Activated T-helper 2 cell treated with anti-CD3 and anti-CD28 coated beads, Interferon-gamma antibody, Interleukin-2, Interleukin-4, amounts not matched to agents 10 μg/mL and 5 μg/mL and 100 μg/mL, durations not matched to agents 14 hours and 24 hours and 36 hours (primary cell): ENCODE measurements around the gene PPARA. TPM values are rescaled to one million over a fixed set of nuclear protein-coding genes. Genes with fewer than 3 reads are reported as not detected.
A peak's percentile ranks its signal among the peaks of the same experiment; 100 is the strongest.

ENCODE experiments used
- DNase-seq: peaks from one replicate; pipeline ENCODE4 v3.0.0; 2021; ENCODE audit warnings: low spot score
- H3K27ac Mint-ChIP-seq: one replicate; pipeline ENCODE4 v1.8.0; 2021; ENCODE audit warnings: mixed read lengths
- H3K27me3 Mint-ChIP-seq: one replicate; pipeline ENCODE4 v1.8.0; 2021; ENCODE audit warnings: low read depth, mixed read lengths
- H3K36me3 Mint-ChIP-seq: one replicate; pipeline ENCODE4 v1.8.0; 2021; ENCODE audit warnings: low read depth, mixed read lengths
- H3K4me1 Mint-ChIP-seq: one replicate; pipeline ENCODE4 v1.8.0; 2021; ENCODE audit warnings: low read depth, mixed read lengths
- H3K4me3 Mint-ChIP-seq: one replicate; pipeline ENCODE4 v1.8.0; 2021; ENCODE audit warnings: low read depth, mild to moderate bottlenecking, moderate library complexity, mixed read lengths
- H3K9me3 Mint-ChIP-seq: one replicate; pipeline ENCODE4 v1.8.0; 2021; ENCODE audit warnings: mixed read lengths
- intact Hi-C: fragments of 100-400 bp; cut with micrococcal nuclease; formaldehyde crosslinking; loops from one replicate; pipeline ENCODE4 v1.15.1; 2023
- total RNA-seq: library from RNA; stranded (reverse); gene quantifications from 2 replicates; pipeline ENCODE4 v1.2.3, GENCODE V29; 2022

The PPARA gene
- total RNA-seq, 1 donor from 2014 or later: 14.0 TPM

DNA sequence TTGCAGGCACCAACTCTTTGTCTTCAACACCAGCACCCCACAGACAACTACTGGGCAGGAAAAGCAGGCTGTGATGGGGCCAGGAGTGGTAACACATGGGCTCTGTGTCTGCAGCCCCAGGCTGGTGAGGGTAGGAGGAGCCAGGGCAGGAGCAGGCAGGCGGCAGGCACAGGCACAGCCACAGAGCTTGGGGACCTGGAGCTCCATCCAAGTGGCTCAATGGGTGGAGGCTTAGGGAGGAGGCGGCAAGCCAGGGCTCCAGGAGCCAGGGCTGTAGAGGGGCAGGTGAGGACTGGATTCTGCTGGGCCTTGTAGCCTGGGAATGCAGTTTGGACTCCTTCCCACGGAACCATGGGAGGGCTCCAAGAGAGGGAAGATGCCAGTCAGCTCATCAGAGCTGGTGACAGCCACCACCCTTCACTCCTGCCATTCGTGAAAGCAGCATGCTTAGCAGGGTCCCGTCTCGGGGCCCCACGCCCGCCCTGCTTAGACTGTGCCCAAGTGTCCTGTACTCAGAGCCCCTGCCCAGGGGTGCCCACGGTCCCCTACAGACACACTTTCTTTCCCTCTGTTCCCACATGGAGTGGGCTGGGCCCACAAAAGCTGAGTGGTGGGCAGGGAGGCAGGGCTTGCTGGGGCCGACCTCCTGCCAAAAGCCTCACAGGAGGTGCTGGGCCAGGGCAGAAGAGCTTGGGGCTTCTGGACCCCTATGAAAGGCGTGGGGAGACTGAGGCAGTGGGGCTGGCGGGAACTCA lies 129.9 kb downstream of the PPARA start:
- Mint-ChIP-seq H3K9me3 (peaks cover 4% of the 10 kb centered on the region), H3K4me3 (no peak overlapping the region)
- intact Hi-C loops: no loop called here

GRCh38 chr22:46280999-46281623 lies 130.8 kb downstream of the PPARA start:
- Mint-ChIP-seq H3K9me3 (no peaks in the 10 kb centered on the region), H3K27ac (no peak overlapping the region), H3K36me3 (peaks cover 36% of the 10 kb centered on the region), H3K4me1 (peaks cover 2% of the 10 kb centered on the region), H3K27me3 (no peaks in the 10 kb centered on the region), H3K4me3 (no peak overlapping the region)
- DNase-seq: no peak
- intact Hi-C loops: no loop called here

More for the DNA sequence above, 129.9 kb downstream of the PPARA start:
- no peak overlapping the region for H3K27ac Mint-ChIP-seq
- H3K36me3 Mint-ChIP-seq: peaks cover 37% of the 10 kb centered on the region
- H3K27me3 Mint-ChIP-seq: no peaks in the 10 kb centered on the region
- no peak for DNase-seq
- peaks cover 2% of the 10 kb centered on the region for H3K4me1 Mint-ChIP-seq

GRCh38 chr22:46281866-46282678 lies 131.7 kb downstream of the PPARA start:
- intact Hi-C loops: no loop called here
- no peaks in the 10 kb centered on the region for H3K9me3 Mint-ChIP-seq
- H3K4me1 Mint-ChIP-seq: peaks cover under 1% of the 10 kb centered on the region
- no peak overlapping the region for H3K4me3 Mint-ChIP-seq
- no peak overlapping the region for H3K27ac Mint-ChIP-seq
- H3K36me3 Mint-ChIP-seq: peaks cover 33% of the 10 kb centered on the region
- DNase-seq: no peak
- H3K27me3 Mint-ChIP-seq: no peaks in the 10 kb centered on the region

DNA sequence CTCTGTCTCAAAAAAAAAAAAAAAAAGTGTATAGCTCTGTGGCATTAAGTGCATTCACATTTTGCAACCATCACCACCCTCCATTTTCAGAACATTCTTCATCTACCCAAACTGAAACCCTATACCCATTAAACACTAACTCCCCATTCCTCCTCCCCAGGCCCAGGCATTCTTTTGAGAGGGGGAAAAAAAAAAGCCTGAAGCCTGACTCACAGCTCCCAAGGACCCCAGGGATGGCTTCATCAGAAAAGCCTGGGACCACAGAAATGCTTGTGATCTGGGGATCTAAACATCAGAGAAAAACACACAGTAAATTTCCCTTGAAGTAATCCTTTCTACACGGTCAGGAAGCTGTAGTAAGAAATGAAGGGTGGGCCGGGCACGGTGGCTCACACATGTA lies 135.7 kb downstream of the PPARA start:
- Mint-ChIP-seq H3K27me3 (no peaks in the 10 kb centered on the region), H3K9me3 (no peaks in the 10 kb centered on the region), H3K4me1 (peaks cover 2% of the 10 kb centered on the region), H3K36me3 (peaks cover 43% of the 10 kb centered on the region), H3K4me3 (no peak overlapping the region), H3K27ac (no peak overlapping the region)
- intact Hi-C loops: no loop called here
- DNase-seq: no peak

GRCh38 chr22:46286941-46287872 lies 136.9 kb downstream of the PPARA start:
- no peak for DNase-seq
- Mint-ChIP-seq H3K9me3 (no peaks in the 10 kb centered on the region), H3K4me3 (peak overlapping the region; percentile 73), H3K36me3 (peaks cover 39% of the 10 kb centered on the region), H3K27me3 (no peaks in the 10 kb centered on the region), H3K4me1 (peaks cover 2% of the 10 kb centered on the region), H3K27ac (peak overlapping the region; percentile 65)
- intact Hi-C loops: no loop called here

DNA sequence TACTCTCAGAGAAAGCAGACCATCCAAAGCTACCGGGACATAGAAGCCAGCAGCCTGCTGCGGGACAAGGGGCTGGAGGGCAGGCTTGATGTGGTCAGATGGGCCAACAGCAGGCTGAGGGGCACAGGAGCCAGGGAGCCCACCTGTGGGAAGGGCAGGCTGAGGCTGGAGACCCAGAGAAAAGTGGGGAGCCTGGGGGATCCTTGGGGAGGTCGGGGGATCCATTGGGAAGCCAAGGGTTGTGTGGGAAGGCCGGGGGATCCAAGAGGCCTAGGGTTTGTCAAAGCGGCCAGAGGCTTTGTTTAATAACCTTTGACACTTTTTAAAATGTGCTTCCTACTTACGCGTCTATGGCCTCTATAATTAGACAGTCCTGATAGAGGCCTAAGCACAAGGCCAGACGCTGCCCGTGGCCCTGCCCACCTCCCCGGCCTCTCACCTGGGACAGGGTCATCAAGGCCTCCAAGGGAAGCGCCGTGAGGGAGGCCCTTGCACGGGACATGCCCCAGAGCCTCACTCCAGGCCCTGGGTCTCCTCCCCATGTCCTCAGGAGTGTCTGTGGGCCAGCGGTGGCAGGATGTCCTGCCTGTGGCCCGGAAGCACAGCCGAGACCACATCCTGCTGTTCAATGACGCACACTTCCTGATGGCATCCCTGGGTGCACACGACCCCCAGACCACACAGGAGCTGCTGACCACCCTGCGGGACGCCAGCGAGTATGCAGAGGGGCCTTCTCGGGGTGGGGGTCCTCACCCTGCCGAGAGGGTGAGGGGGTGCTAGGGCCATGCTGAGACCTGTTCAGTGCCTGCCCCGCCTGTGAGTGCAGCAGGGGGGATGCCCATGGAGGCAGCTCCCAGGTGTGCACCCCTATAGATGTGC lies 137.8 kb downstream of the PPARA start:
- peak overlapping the region; percentile 65 for H3K27ac Mint-ChIP-seq
- no peaks in the 10 kb centered on the region for H3K9me3 Mint-ChIP-seq
- DNase-seq: peak; percentile 25
- intact Hi-C loops: no loop called here
- peaks cover 2% of the 10 kb centered on the region for H3K4me1 Mint-ChIP-seq
- H3K36me3 Mint-ChIP-seq: peaks cover 48% of the 10 kb centered on the region
- peak overlapping the region; percentile 73 for H3K4me3 Mint-ChIP-seq
- H3K27me3 Mint-ChIP-seq: no peaks in the 10 kb centered on the region

DNA sequence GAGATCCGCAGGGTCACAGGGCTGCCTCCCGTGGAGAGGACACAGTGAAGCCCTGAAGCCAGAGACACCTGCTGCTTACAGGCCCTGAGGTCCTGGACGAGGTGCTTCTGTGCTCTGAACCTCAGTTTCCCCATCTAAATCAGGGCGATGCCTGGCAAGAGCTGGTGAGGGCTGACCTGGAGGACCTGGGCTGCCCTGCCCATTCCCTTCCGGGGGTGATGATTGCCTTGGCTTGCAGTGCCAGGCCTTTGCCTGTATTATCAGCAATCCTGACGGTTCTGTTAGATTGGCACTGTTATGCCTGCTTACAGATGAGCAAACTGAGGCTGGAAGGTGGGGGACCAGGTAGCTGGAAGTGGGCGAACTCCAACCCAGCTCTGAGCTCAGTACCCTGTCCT lies 138.5 kb downstream of the PPARA start:
- Mint-ChIP-seq H3K4me3 (no peak overlapping the region), H3K36me3 (peaks cover 53% of the 10 kb centered on the region)
- intact Hi-C loops: no loop called here

GRCh38 chr22:46289244-46289891 lies 139.0 kb downstream of the PPARA start:
- intact Hi-C loops: no loop called here
- Mint-ChIP-seq H3K27ac (no peak overlapping the region), H3K27me3 (no peaks in the 10 kb centered on the region), H3K4me1 (peaks cover 2% of the 10 kb centered on the region), H3K4me3 (no peak overlapping the region), H3K36me3 (peaks cover 48% of the 10 kb centered on the region), H3K9me3 (no peaks in the 10 kb centered on the region)
- no peak for DNase-seq

More for the DNA sequence above, 138.5 kb downstream of the PPARA start:
- H3K27me3 Mint-ChIP-seq: no peaks in the 10 kb centered on the region
- H3K9me3 Mint-ChIP-seq: no peaks in the 10 kb centered on the region
- no peak overlapping the region for H3K27ac Mint-ChIP-seq
- peaks cover 2% of the 10 kb centered on the region for H3K4me1 Mint-ChIP-seq
- DNase-seq: no peak

- DNase-seq: no peak
- Mint-ChIP-seq H3K9me3 (no peaks in the 10 kb centered on the region), H3K4me1 (peaks cover 7% of the 10 kb centered on the region), H3K27me3 (no peaks in the 10 kb centered on the region), H3K4me3 (no peak overlapping the region), H3K27ac (no peak overlapping the region), H3K36me3 (peaks cover 42% of the 10 kb centered on the region)
- intact Hi-C loops: no loop called here
Observed at GRCh38 chr22:46290121-46290842, 140.0 kb downstream of the PPARA start.

GRCh38 chr22:46290843-46291785 lies 140.8 kb downstream of the PPARA start:
- H3K4me1 Mint-ChIP-seq: peaks cover 13% of the 10 kb centered on the region
- H3K36me3 Mint-ChIP-seq: peaks cover 35% of the 10 kb centered on the region
- no peak for DNase-seq
- no peak overlapping the region for H3K4me3 Mint-ChIP-seq
- H3K9me3 Mint-ChIP-seq: no peaks in the 10 kb centered on the region
- H3K27ac Mint-ChIP-seq: no peak overlapping the region
- H3K27me3 Mint-ChIP-seq: no peaks in the 10 kb centered on the region
- intact Hi-C loops: no loop called here
